ENCODE results near the gene CCDC200. TPM values are rescaled to one million over a fixed set of nuclear protein-coding genes. Genes with fewer than 3 reads are reported as not detected.

CCDC200 gene
- total RNA-seq, 1 experiment from 2014 or later = not detected

DNA sequence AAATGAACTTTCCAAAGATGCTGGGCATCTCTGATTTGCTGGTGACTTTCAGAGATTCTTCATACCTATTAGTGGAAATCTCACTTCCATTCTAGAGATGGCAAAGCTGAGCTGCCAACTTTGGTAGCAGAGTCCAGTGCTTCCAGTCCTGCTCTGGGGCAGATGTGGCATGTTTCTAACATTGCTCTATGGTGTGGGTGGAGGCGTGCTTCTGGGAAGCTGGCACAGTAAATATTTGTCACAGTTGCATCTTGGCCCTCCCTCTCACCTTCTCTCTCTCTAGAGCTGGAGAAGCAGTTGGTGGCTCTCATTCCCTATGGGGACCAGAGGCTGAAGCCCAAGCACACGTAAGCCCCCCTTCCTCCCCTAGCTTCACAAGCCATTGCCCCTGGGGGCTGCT, 14.9 kb downstream of the CCDC200 start:
- TF ChIP-seq, protein P1, sequence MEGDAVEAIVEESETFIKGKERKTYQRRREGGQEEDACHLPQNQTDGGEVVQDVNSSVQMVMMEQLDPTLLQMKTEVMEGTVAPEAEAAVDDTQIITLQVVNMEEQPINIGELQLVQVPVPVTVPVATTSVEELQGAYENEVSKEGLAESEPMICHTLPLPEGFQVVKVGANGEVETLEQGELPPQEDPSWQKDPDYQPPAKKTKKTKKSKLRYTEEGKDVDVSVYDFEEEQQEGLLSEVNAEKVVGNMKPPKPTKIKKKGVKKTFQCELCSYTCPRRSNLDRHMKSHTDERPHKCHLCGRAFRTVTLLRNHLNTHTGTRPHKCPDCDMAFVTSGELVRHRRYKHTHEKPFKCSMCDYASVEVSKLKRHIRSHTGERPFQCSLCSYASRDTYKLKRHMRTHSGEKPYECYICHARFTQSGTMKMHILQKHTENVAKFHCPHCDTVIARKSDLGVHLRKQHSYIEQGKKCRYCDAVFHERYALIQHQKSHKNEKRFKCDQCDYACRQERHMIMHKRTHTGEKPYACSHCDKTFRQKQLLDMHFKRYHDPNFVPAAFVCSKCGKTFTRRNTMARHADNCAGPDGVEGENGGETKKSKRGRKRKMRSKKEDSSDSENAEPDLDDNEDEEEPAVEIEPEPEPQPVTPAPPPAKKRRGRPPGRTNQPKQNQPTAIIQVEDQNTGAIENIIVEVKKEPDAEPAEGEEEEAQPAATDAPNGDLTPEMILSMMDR (conservative IDR thresholded peaks at IDR 0.05) = no peak
- H4K91ac ChIP-seq (ENCODE audit: insufficient read length, low read depth, low read length) = no peak overlapping the region
- no peaks in the 10 kb centered on the region for H4K20me1 ChIP-seq (ENCODE audit: control insufficient read depth, insufficient read depth, insufficient read length)
- H3K79me1 ChIP-seq (ENCODE audit: insufficient read depth, low read depth, low read length, poor library complexity, severe bottlenecking) = no peaks in the 10 kb centered on the region
- no peak overlapping the region for H2BK12ac ChIP-seq (ENCODE audit: insufficient read length, low read depth, low read length)
- no peak overlapping the region for H2BK15ac ChIP-seq (ENCODE audit: low read depth, low read length)
- H3K27ac ChIP-seq (ENCODE audit: insufficient read length, low read depth, low read length) = no peak overlapping the region
- no peaks in the 10 kb centered on the region for H3K27me3 ChIP-seq (ENCODE audit: insufficient read depth, low read length)
- Mint-ChIP-seq H3K27ac (no peak overlapping the region), H3K4me1 (peaks cover 17 to 22% of the 10 kb centered on the region in 2 experiments), H3K4me3 (no peak overlapping the region), H3K36me3 (ENCODE audit: insufficient read depth in 1 of 3, low read depth in 3 of 3) (peaks cover 1 to 16% (median 13%) of the 10 kb centered on the region in 3 experiments; a peak in 6 of 7 replicates), H3K27me3 (ENCODE audit: low read depth) (no peaks in the 10 kb centered on the region; the same call in 1 of the 2 replicates), H3K9me3 (no peaks in the 10 kb centered on the region)
- no peak overlapping the region for H4K5ac ChIP-seq (ENCODE audit: insufficient read length, low read depth, low read length)
- H3K18ac ChIP-seq (ENCODE audit: insufficient read length, low read depth, low read length) = no peak overlapping the region
- H3K23ac ChIP-seq (ENCODE audit: insufficient read length, low read depth, low read length) = no peak overlapping the region
- H3K9me3 ChIP-seq (ENCODE audit: control insufficient read depth, low read depth, low read length) = no peaks in the 10 kb centered on the region
- no peak for DNase-seq
- H4K8ac ChIP-seq (replicated peaks; ENCODE audit: insufficient read length, low read depth, low read length) = no peak overlapping the region
- WGBS (ENCODE audit: extremely low coverage, insufficient read length, low lambda C conversion rate) = no CpG with 5 or more reads among the region's 2 CpGs
- no peak overlapping the region for H3K56ac ChIP-seq (ENCODE audit: insufficient read length, low read depth, low read length)
- no peak overlapping the region for H3K4ac ChIP-seq (ENCODE audit: low read depth, low read length)
- H2BK5ac ChIP-seq (ENCODE audit: insufficient read length, low read length) = no peak overlapping the region
- H3K14ac ChIP-seq (ENCODE audit: insufficient read depth, low read length) = no peak overlapping the region
- no peak overlapping the region for H3K4me2 ChIP-seq (ENCODE audit: insufficient read depth, insufficient read length, low read length)
- H2BK120ac ChIP-seq (ENCODE audit: low read depth, low read length, poor library complexity, severe bottlenecking) = no peak overlapping the region
- no peak overlapping the region for H2AFZ ChIP-seq (ENCODE audit: low read length)
- no peak overlapping the region for H2AK5ac ChIP-seq (ENCODE audit: insufficient read length, low read length)
- peaks cover 7% of the 10 kb centered on the region for H3K23me2 ChIP-seq (ENCODE audit: insufficient read length, low read depth, low read length, poor library complexity, severe bottlenecking)
- no peaks in the 10 kb centered on the region for H3K79me2 ChIP-seq (ENCODE audit: insufficient read depth, low read length)
- no peak overlapping the region for H3T11ph ChIP-seq (ENCODE audit: low read length)
- no peak overlapping the region for H3K9ac ChIP-seq (ENCODE audit: extremely low read depth, insufficient read length, low read length)
- H2BK20ac ChIP-seq (ENCODE audit: low read depth, low read length, poor library complexity, severe bottlenecking) = no peak overlapping the region
- H3K4me1 ChIP-seq (ENCODE audit: insufficient read depth, low read length) = peaks cover 3% of the 10 kb centered on the region; the same call in 1 of the 2 replicates
